T-helper 2 cell (primary cell): Measurements from ENCODE around the gene XK.

Source experiments
- DNase-seq, 5 experiments: peaks; one replicate each; pipeline versions ENCODE4 v3.0.0 to v3.0.0-alpha.2; 2012 to 2022

Gene XK

DNA sequence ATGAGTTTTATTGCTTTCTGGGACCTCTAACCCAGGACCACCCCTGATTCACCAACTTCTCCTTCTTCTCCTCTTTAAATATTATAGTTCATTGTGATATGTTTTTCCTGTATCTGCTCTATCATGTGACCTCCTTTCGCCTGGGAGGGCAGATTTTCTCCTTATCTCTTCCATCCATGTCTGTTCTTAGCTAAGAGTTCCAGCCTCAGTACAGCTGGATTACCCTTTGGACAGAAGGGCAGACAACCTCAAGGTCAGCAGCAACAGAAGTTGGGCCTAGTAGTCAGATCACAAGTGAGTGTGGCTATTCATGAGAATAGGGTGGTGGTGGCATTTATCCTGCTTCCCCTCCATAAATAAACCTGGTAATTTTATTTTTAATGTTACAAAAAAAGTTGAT, 5.7 kb upstream of the XK start:
- DNase-seq, result no peak

DNA sequence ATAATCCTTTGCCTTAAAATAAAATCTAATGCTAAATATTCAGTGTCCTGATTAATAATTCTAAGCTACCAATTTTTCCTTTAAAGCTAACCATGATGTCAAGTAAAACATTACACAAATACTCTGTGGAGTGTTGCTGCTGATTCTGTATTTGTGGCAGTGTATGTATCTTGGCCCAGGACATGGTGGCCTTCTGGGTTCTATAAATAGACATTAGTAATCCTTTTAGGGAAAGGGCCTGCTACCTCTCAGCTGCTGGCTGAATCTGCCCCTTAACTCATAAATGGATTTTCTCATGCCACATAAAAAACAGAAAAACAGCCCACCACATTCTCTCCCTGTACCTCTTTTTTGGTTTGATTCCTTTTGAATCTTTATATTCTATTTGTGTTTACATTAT, 1.2 kb upstream of the XK start:
- no peak for DNase-seq

DNA sequence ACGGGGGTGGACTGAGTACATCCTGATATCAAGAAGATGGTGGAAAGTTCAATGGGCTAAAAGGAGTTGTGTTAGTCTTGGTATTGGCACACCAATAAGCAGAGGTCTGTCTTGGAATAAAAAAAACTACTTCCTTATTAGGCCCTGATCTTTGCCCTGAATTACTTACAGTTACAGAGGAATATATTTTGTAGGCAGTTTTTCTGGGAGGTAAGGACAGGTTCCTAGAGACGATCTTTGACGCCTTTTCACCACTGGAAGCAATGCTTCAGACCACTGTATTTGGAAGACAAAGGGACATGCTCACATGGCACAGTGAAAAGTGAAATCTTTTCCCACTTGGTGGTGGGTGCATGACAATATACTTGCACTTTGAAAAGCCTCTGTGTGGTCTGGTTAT, 618 bp upstream of the XK start:
- DNase-seq, result no peak

DNA sequence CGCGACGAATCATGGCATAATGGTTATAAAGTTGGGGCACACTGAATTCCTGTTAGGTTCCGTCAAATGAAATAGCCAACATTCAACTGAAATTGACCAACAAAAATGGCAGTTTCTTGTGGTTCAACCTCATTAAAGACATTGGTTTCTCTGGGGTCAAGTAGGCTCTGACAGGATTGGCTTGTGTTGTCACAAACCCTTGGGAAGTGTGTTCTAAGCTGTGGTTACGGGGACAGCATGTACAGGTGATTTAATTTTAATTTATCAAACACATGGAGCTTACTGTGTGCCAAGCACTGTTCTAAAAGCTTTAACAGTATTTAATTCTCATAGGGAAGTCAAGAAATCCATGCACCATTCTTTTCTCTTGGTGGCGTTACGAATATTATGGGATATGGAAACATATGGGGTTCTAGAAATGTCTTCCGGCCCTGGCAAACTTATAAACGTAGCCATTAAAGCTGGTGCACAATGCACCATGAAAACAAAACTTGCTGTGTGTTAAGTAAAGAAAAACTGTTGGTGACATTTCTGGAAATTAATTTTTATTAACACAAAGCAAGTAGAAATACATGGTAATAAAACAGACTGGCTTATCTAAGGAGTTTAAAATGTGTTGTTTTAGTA, 891 bp downstream of the XK start:
- DNase-seq, result no peak

DNA sequence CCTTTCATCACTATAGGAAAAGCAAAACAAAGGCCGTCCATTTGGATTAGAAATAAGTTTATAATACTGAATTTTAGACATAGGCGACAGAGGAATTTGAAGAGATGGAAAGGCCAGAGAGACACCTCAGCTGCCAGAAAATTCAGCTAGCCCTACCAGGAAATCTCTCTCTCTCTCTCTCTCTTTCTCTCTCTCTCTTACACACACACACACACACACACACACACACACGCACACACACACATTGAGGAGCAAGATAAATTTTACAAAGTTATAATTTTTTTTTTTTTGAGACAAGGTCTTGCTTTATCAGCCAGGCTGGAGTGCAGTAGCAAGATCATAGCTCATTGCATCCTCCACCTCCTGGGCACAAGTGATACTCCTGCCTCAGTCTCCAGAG, 1.4 kb downstream of the XK start:
- no peak for DNase-seq

DNA sequence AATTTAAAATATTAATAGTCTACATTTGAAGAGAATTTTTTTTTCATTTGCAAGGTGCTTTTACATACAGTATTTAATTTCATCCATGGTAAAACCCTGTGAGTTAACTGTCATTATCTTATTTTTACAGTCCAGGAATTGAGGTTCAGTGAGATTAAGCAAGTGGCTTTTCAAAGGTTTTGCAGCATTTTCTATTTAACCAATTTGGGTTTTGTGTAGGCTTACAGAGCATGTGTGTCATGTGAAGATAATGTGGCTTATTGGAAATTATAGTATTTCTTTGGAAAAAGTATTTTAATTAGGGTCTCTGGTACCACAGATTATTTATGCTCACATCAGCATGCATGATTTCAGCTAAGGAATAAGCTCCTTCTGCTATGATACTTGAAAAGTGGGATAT, 4.5 kb downstream of the XK start:
- no peak for DNase-seq

- DNase-seq, result no peak
Observed at GRCh38 chrX:37692918-37693317, 7.3 kb downstream of the XK start.

DNA sequence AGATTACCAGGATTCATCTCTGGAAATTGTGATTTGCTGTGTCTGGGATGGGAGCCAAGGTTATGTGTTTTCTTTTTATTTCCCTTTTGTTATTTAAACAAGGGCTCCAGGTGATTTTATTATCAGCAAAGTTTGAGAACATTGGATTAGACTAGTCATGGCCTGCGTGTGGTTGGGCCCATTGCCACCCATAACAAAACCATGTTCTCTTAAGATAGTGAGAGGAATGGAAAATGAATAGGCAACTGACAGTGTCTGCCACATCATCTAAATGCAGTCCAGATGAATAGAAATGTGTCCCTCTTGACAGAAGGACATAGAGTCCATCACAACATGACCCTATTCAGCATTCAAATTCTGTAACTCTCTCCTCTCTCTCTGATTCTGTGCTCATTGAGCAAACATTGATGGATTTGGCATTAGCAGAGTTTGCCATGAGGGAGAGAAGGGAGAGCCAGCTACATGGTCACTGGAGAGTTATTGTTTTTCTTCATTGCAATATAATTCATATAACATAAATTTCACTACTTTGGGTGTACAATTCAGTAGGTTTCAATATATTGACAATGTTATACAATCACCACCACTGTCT, 11.7 kb downstream of the XK start:
- DNase-seq, result no peak

GRCh38 chrX:37701588-37701987, 16.0 kb downstream of the XK start:
- DNase-seq, result no peak

GRCh38 chrX:37711991-37712390, 26.4 kb downstream of the XK start:
- no peak for DNase-seq

DNA sequence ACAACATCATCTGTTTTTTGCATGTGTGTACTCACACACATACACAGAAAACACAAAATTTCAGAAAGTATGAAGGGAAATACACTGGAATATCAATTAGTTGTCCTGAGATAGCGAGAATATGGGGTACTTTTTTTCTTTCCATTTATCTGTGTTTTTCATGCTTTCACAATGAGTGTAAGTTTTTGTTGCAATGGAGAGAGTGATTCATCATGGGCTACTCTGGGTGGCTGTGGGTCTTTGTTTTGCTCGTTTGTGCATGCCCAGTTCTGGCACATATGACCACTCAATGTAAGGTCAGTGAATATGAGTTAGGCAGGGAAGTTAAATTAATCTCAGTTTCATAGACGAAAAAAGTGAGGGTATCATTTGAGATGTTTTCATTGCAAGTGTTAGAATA, 26.9 kb downstream of the XK start:
- DNase-seq, result no peak

DNA sequence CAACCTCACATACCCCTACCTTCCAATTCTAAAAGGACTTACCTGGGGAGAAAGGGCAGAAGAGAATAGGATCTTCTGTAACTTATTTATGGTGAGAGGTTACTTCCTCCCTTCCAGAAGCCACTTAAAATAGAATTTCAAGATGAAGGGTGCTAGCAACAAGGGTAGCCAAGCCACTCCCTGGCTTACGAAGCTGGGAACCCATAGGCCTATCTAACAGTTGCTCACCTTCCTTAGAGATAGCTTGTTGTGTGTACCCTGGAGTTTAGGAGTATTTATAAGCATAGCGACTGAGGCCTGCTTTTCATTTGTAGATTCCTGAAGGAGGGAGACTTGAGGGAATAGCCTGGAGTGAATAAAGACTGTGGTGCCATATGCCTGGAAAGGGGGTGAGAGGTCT, 28.9 kb downstream of the XK start:
- DNase-seq, result no peak

DNA sequence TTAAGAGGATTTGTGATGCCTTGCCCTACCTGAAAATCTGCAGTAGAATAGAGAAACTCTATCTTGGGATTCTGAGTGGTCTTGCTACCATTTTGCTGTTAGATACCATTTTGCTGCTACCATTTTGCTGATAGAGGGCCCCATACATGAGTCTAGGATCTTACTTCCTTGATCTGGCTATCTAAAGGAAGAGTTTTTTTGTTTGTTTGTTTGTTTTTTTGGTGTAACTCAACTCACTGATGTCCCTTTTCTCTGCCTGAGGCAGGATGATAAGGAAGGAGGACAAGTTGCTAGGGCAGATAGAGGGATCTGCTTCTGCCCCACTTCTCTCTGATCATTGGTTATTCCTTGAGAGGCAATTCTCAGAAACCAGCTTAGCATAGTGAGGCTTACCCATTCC, 31.0 kb downstream of the XK start:
- no peak for DNase-seq

DNA sequence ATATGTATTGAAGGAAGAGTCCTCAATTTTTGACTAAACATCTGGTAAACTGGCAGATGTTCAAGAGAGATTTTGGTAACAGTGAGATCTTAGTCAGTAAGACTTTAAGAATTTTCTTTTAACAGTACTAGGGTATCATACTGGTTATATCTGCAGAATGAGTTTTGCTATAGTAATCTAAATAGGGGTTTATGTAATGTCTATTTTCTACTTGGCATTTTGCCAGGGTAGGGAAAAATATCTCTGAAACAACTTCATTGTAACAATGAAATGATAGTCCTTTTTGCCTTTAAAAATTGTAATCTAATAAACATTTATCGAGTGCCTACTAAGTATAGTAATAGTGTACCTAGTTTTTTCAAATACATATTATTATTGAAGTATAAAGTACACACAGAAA, 32.1 kb downstream of the XK start:
- DNase-seq, result no peak

DNA sequence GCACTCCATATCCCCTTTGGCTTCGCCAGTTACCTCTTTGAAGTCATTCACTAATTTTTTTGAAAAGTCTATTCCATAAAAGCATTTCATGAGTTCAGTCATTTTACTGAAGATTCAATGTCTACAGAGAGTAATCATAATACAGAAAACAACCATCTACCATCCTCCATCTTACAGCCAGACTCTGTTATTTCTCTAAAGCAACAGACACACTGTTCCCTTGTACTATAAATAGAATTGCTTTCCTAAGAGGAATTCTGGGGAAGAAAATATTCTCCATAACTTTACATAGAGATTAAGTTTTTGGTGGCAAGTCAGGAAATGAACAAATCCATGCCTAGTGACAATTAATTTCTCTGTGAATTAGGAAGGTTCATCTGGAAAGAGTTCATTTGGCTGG, 37.0 kb downstream of the XK start:
- DNase-seq, result no peak

GRCh38 chrX:37726346-37726745, 40.8 kb downstream of the XK start:
- DNase-seq, result no peak

DNA sequence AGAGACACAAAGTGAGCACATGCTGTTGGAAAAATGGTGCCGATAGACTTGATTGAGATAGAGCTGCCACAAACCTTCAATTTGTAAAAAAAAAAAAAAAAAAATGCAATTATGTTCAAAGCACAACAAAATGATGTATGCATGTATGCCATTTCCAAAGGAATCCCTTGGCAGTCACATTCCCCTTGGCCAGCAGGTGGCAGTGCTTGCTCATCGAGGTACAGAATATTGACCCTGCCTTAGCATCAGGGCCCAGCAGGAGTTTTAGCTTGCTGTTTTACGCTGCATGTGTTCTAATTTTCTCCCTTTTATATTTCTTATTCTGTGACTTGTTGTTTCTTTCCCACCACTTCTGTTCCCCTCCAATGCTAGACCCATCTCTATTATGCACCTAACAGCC, 59.8 kb downstream of the XK start:
- peak; percentile 36 to 73 (median 62) for DNase-seq

- DNase-seq, result no peak
Observed at GRCh38 chrX:37745835-37746217, 60.2 kb downstream of the XK start.

DNA sequence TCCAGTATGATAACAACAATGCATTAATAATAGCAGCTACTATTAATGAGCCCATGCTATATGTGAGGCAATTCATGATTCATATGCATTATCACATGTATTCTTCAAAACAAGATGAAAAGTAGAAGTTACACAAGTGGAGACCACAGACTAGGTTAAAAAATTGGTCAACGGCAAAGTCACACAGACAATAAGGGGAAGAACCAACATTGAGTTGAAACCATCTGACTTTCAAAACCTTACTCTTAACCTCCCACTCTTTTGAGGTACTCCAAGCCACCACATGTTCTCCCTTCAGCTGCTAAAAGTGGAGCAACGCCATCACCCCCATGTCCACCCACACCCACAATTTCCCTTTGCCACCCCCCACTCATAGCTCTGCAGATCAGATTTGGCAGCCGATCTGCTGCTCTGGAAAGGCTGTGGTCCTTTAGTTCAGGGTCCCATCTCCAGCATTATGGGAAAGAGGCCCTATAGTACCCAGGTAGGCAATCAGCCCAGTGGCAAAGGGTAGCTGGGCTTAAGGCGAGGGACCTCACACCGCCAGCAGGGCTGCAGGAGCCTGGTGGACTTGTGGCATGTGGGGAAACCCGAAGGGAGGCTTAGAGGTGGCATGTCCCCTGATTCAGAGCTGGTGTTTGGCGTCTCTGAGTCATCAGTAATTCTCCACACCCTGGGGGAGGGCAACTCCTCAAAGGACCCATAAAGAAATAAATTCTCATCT, 60.8 kb downstream of the XK start:
- DNase-seq, result peak in 1 of 5 experiments; percentile 48

GRCh38 chrX:37746951-37747350, 61.4 kb downstream of the XK start:
- DNase-seq, result no peak

DNA sequence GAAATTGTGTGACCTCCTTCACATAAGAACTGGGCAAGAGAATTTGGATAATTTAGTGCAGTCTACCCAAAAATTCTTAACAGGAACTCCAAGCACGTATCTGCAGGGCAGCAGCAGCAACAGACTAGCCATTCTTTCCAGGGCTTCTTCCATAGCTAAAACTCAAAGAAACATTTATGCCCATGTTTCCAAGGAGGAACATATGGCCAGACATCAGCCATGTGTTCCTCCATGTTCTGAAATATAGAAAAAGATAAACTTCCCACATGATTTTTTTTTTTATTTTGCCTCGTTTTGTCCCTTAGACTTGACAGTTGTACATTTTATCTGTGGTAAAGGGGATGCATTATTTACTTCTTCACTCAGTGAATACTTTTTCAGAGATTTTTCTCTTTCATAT, 66.7 kb downstream of the XK start:
- no peak for DNase-seq

DNA sequence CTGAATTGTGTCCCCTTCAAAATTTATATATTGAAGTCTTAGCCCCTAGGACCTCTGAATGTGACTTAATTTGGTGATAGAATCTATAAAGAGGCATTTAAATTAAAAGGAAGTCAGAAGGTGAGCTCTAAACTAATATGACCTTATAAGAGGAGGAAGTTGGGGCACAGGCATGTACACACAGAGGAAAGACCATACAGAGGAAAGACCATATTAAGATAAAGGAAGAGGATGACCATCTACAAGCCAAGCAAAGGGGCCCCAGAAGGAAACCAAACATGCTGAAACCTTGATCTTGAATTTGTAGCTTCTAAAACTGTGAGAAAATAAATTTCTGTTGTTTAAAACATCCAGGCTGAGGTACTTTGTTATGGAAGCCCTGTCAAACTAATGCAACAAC, 67.3 kb downstream of the XK start:
- DNase-seq, result peak in 1 of 5 experiments; percentile 17

GRCh38 chrX:37753384-37753783, 67.8 kb downstream of the XK start:
- peak in 1 of 5 experiments; percentile 77 for DNase-seq

- peak in 1 of 5 experiments; percentile 41 for DNase-seq
Observed at GRCh38 chrX:37754516-37754915, 68.9 kb downstream of the XK start.

- DNase-seq, result peak in 2 of 5 experiments; percentile 41 to 87
Observed at GRCh38 chrX:37755025-37755424, 69.4 kb downstream of the XK start.
